ENCODE results near the gene BARD1.
"Not testable (repeated sequence)": the region's sequence is repeated elsewhere in the genome, so short reads cannot be mapped to it uniquely, and the experiment has no call there.

BARD1 gene

DNA sequence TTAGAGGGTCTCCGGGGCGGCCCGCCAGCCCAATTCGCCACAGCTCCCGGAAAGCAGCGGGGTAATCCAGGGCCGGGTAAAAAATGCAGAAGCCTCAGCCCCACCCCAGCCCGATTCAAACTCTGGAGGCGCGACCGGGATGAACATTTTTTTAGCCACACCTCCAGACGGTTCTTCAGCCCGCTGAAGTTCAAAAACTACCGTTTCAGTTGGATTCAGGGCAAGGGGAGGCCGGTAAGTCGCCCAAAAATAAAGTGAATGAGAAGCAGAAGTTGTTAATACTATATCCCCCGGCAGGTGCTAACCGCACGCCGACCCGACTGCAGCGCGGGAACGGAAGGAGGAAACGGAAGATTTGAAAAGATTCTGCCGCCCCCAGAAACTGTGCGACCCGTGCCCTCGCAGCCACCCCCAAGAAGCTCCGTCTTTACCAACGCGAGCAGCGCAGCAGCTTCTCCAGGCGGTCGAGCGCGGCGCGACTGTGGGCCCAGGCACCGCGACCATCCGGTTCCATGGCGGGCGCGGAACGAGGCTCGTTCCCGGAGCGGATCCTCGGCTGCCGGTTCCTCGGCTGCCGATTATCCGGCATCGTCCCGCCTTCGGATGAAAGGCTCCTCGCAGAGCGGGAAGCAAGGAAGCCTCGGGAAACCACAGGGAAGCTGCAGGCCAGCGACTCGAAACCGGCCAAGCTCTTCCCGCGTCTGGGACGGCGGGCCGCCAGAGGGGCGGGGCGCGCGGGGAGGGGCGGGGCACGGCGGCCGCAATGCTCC lies at the start of gene BARD1:
TSS of gene BARD1 (minus strand) at position 703 of the 770 bp plus-strand sequence. CDS start at position 589, 114 bp downstream.
- peak; percentile 53 to 62 for DNase-seq

DNA sequence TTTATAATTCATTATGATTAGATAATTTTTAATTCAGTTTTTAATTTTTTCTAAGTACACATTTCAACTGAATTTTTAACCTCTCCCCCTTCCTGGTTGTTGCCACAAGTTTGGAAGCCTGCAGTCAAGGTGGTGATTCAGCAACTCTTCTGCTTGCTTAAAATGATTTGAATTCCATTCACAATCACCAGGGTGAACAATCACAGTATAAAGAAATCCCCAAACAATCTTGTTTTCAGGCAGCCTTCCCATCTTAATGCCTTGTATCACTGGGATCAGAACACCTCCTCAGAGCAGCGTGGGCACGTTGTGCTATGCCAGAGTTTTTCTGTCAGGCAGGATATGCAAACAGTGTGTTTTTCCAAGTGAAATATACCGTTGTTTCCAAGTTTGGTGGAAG lies 46.7 kb upstream of the BARD1 start:
- DNase-seq: no peak

- DNase-seq: no peak
Measured at GRCh38 chr2:214853906-214854305, 44.4 kb upstream of the BARD1 start.

DNA sequence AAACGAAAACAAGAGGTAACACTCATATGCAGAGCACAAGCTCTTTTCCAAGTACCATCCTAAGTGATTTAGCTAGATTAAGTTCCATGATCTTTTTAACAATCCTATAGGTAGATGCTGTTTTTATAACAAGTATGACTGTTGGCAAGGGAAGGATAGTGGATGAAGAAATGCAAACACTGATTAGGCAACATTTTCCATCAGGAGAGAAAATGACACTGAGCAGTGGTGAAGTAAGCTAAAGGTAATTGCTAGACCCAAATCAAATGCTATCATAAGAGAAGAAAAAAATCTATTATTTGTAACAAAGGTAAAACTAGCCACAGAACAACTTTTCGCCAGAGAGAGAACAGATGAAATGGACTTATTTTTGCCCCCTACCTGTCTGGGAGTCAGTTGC lies 34.3 kb upstream of the BARD1 start:
- no peak for DNase-seq

DNA sequence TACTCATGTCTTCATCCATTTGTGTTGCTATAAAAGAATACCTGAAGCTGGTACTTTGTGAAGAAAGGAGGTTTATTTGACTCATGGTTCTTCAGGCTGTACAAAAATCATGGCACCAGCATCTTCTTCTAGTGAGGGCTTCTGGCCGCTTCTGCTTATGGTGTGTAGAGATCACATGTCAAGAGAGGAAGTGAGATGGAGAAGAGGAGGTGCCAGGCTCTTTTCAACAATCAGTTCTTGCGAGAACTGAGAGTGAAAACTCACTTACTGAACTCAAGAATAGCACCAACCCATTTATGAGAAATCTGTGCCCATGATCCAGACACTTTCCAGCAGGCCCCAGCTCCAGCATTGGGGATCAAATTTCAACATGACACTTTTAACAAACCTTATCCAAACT lies 30.0 kb upstream of the BARD1 start:
- DNase-seq: no peak

- no peak for DNase-seq
Measured at GRCh38 chr2:214837466-214837865, 28.0 kb upstream of the BARD1 start.

- DNase-seq: no peak
Measured at GRCh38 chr2:214836568-214836967, 27.1 kb upstream of the BARD1 start.

DNA sequence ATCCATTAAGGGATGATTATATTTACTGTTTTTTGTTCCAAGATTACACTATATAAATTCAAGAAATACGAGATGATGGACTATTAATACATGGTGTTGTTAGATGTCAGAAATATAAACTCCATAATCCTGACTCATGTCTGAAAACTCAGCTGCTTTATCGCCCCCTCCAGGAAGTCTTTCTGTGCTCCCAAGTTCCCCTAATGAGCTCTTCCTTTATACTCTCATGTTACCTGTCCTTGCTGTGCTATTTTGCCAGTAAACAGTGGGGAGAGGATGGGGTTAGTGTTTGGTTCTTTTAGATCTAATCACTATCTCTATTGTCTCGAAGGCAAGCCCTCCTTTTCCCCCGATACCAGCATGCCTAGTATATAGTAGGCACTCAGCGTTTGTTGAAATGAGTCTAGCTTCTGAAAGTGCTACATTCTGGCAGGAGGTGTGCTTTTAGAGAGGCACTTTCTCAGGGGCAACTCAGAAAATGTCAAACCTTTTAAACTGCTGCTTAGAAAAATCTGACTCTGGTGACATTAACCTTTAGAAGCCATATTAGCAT lies 21.4 kb upstream of the BARD1 start:
- peak in 1 of 2 donors; percentile 35 for DNase-seq

DNA sequence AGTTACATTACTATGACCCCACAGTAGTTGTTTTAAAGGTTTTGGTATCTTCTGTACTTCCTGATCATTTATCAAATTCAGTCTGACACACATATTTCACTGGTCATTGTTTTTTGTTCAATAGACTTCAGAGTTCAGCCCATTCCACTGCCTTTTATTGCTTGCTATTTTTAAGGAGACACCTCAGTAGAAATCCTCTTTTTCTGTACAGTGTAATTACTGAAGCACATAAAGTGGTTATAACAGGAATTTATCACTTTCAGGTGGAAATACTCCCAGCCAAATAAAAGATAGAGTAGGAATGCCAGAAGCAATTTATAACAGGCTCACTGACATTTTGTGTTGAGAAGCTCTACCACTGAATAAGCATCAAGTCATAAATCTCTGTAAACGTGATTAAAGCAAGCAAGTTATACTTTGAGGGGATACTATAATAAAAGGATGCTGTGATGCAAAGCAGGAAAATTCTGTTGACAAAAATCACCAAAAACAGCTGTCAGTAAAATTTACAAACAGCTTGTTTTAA lies 6.6 kb upstream of the BARD1 start:
- no peak for DNase-seq

DNA sequence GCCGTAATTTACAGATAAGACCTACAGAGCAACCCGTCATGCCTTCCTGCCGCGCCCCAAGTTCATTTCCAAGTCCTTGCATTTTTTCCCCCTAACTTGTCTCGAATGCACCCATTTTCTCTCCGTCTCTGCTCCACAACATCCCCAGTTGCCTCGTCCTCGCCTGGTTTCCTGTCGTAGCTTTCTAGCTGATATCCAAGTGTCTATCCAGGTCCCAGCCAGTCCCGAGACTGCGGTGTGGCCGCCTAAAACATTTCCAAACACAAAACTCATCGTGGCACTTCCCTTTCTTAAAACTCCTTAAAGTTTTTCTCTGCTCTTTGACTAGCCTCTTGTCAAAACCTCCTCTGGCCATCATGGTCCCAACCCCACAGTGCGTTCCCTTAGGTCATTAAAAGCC lies 1.2 kb upstream of the BARD1 start:
- DNase-seq: peak in 1 of 2 donors; percentile 2

DNA sequence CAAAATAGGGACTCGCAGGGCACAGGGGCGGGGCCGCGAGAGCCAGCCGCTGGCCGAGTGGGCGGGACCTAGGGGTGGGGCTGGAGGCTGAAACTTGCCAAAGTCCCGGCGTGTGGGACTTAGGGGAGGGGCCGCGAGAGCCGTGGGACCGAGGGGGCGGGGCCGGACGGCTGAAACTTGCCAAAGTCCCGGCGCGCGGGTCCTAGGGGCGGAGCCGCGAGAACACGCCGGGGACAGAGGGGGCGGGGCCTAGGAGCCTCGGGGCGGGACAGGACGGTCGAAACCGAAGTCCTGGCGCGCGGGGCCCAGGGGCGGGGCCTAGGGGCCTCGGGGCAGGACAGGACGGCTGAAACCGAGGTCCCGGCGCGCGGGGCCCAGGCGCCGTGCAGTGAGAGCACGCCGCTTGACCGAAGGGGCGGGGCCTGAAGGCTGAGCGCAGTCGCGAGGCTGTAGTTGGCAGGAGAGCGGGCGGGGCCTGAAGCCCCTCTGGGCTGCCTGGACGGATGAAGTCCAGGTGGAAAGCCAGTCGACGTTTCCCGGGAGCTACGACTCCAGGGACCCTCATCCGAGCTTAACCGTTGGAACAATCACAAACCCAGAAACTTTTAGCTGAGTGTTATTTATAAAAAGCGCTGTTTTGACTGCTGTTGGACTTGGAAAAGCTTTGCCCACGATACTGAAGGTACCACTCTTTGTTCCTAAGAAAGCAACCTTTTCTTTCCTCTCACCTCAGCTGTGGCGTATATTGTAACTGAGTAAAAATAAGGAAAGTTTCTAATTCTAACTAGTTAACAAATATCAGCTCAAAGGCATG lies 475 bp upstream of the BARD1 start:
- peak; percentile 99 for DNase-seq

- peak in 1 of 2 donors; percentile 4 for DNase-seq
Measured at GRCh38 chr2:214807653-214808052, 1.8 kb downstream of the BARD1 start.

- DNase-seq: no peak
Measured at GRCh38 chr2:214801768-214802397, 7.6 kb downstream of the BARD1 start.

GRCh38 chr2:214801068-214801467 lies 8.4 kb downstream of the BARD1 start:
- DNase-seq: no peak

DNA sequence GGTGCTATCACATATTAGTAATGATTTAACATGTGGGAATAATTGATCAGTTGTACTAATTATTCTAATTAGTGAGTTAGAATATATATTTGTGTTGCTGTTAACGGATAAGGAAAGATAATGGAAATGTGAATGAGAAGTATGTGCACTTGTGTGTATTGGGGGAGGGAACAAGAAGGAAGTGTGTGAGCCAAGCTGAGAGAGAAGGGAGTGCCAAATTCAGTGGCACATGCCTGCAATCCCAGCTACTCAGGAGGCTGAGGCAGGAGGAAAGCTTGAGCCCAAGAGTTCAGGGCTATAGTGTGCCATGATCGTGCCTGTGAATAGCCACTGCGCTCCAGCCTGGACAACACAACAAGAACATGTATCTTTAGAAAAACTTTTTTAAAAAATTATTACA lies 9.3 kb downstream of the BARD1 start:
- DNase-seq: no peak

DNA sequence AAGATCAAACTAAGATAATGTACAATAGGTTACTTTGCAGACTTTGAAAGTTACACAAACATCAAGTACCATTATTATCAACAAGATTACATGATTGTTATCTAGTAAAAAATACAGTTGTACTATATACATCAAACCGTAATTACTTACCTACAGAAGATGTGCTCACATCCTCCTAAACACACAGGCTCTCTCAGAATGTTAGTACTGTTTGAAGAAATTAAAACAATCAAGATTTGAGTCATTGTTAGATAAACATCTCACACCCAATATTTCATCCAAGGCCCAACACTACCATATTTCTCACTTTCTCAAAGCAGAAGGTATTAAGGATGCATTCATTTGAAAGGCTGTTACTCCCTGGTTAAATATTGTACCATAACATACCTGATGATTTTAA lies 12.6 kb downstream of the BARD1 start:
- DNase-seq: no peak

DNA sequence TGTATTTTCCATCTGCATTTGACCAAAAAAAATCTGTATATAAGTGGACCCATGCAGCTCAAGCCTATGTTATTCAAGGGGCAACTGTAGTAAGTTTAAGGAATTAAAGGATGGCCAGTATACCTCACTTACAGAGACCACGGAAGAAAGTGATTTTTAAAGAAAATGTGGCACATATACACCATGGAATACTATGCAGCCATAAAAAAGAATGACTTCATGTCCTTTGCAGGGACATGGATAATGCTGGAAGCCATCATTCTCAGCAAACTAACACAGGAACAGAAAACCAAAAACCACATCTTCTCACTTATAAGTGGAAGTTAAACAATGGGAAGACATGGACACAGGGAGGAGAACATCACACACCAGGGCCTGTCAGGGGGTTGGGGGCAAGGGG lies 26.3 kb downstream of the BARD1 start:
- not testable (repeated sequence) for DNase-seq

DNA sequence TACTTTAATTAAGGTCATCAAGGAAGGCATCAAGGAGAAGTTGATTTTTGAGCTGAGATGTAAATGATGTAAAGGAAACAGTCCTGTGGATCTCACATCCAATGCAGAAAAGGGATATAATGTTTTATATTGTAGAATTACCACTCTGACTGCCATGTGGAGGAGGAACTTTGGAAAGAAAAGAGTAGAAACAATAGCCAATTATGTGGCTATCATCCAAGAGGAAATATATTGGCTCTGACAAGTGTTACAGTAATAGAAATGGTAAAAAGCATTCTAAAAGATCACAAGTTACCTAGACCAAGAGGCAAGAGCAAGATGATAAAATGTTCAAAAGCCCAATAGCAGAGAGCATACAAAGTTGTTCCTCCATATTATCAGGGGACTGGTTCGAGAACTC lies 26.8 kb downstream of the BARD1 start:
- no peak for DNase-seq

DNA sequence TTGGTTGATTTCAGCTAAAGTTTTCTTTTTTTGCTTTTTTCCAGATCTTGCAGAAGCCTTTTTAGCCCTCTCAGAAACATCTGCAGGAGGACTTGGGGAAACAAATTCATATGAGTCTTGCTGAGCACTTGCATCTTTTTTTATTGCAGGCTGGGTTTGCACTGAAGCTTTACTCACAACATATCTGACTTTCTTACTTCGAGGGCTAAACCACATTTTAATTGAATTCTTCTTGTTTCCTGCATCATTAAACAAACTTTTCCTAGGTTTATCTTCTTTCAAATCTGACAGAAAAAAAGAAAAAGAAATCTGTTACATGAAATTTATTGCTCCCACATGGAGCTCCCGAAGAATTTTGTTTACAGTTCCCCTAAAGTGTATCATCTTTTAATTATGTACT lies 28.3 kb downstream of the BARD1 start:
- no peak for DNase-seq

DNA sequence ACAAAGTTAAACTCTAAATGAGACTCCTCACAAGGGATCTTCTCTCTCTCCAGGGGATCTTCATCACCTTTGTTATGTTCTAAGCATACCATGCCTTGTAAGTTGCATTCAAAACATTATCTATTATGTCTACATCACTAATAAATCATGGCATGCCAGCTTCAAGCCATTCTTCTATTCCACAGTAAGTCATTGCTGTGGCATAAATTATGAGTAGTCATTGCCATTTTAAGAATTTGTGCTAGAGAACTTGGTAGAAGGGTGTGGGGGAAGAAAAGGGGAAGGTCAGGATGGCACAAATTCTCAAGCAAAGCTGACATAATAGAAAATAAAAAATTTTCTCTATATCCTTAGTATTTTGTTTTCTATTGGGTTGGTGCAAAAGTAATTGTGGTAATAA lies 33.5 kb downstream of the BARD1 start:
- DNase-seq: no peak

DNA sequence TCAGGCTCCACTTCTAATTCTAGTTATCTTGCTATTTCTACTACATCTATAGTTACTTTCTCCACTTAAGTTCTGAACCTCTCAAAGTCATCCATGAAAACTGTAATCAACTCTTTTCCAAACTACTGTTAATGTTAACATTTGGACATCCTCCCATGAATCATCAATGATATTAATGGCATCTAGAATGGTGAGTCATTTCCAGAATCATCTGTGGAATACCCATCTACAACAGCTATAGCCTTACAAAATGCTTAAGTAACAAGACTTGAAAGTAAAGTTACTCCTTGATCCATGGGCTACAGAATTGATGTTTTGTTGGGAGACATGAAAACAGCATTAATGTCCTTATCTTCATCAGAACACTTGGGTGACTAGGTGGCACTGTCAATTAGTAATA lies 35.4 kb downstream of the BARD1 start:
- DNase-seq: no peak

DNA sequence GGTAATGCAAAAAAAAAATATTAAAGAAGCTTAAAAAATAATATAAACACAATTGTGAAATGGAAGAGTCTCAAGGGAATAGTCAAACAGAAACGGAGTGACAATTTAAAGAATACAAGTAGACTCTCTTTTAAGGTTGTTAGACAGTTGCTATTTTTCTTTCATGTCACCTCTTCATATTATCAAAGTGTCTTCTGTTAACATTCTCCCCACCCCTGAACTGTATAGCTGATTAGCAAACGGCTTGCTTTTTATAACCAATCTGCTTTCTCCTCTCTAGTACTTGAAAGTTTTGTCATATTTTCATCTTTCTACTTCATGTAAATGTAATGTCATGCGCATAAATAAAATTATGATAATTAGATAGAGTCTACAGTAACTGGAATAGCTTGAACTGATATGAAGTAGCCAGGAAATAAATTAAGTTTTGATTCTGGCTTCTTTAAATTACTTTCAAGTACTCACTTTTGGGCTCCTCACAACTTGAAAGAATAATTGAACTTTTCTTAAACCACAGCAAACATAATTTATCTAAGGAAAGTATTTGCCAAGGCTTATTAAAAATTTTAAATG lies 37.0 kb downstream of the BARD1 start:
- DNase-seq: no peak

DNA sequence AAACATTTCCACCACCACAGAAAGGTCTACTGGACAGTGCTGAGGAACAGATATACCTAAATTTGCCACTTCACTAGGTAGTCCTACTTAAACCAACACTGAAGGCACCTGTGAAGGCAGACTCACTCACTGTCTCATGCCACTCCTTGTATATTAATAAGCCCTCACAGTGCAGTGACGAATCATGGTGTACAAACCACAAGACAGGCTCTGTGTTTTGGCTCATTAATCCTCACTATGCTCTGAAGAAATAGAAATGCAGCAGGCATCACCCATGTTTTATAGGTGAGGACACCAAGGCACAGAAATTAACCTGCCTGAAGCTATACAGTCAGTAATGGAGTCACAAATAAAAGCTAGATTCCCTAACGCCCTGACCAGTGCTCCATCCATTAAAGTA lies 44.3 kb downstream of the BARD1 start:
- DNase-seq: no peak
